Calu3 (cell line): Measurements from ENCODE around the gene BABAM1. TPM values are rescaled to one million over a fixed set of nuclear protein-coding genes. Genes with fewer than 3 reads are reported as not detected.
"Not testable (repeated sequence)": the region's sequence is repeated elsewhere in the genome, so short reads cannot be mapped to it uniquely, and the experiment has no call there.

Experiments used
- BruUV-seq: library from RNA; stranded (reverse); fragments of 400-500 nt; replicated peaks from 2 replicates; lab custom pipeline; 2021; lab: Mats Ljungman, UMichigan
- CTCF ChIA-PET: fragments of 300-600 bp; sonication (Branson Sonifier 250); formaldehyde crosslinking; loops from one replicate; lab custom pipeline; 2022; ENCODE audit warnings: antibody characterized with exemption; lab: Charles Lee
- DNase-seq: peaks from one replicate; pipeline ENCODE4 v3.0.0; 2022
- H3K27ac Mint-ChIP-seq: one replicate; pipeline ENCODE4 v1.8.0; 2022; ENCODE audit warnings: mixed read lengths; ENCODE audit not compliant: unreplicated experiment
- H3K27me3 Mint-ChIP-seq: one replicate; pipeline ENCODE4 v1.8.0; 2022; ENCODE audit warnings: mixed read lengths; ENCODE audit not compliant: unreplicated experiment
- H3K36me3 Mint-ChIP-seq: one replicate; pipeline ENCODE4 v1.8.0; 2022; ENCODE audit warnings: mild to moderate bottlenecking, moderate library complexity, mixed read lengths; ENCODE audit not compliant: insufficient read depth, unreplicated experiment
- H3K4me1 Mint-ChIP-seq: one replicate; pipeline ENCODE4 v1.8.0; 2022; ENCODE audit warnings: mild to moderate bottlenecking, low read depth, mixed read lengths; ENCODE audit not compliant: unreplicated experiment
- H3K4me3 Mint-ChIP-seq: one replicate; pipeline ENCODE4 v1.8.0; 2022; ENCODE audit warnings: mild to moderate bottlenecking, low read depth, moderate library complexity, mixed read lengths; ENCODE audit not compliant: unreplicated experiment
- H3K9me3 Mint-ChIP-seq: one replicate; pipeline ENCODE4 v1.8.0; 2022; ENCODE audit warnings: low read depth, mixed read lengths; ENCODE audit not compliant: unreplicated experiment
- intact Hi-C: fragments of 100-400 bp; cut with micrococcal nuclease; formaldehyde crosslinking; loops from one replicate; pipeline ENCODE4 v1.10.0; 2022; ENCODE audit not compliant: unreplicated experiment
- total RNA-seq: library from RNA; stranded (reverse); gene quantifications from 2 replicates; pipeline ENCODE4 v1.2.3, GENCODE V29; 2022
- TF ChIP-seq, protein P1 (sequence below): fragments of 200-600 bp; IDR thresholded peaks from one replicate; pipeline ENCODE4 v1.8.0; 2022; ENCODE audit warnings: antibody characterized with exemption; ENCODE audit not compliant: unreplicated experiment

Gene BABAM1
- total RNA-seq, 1 experiment from 2014 or later, result 75.2 TPM

DNA sequence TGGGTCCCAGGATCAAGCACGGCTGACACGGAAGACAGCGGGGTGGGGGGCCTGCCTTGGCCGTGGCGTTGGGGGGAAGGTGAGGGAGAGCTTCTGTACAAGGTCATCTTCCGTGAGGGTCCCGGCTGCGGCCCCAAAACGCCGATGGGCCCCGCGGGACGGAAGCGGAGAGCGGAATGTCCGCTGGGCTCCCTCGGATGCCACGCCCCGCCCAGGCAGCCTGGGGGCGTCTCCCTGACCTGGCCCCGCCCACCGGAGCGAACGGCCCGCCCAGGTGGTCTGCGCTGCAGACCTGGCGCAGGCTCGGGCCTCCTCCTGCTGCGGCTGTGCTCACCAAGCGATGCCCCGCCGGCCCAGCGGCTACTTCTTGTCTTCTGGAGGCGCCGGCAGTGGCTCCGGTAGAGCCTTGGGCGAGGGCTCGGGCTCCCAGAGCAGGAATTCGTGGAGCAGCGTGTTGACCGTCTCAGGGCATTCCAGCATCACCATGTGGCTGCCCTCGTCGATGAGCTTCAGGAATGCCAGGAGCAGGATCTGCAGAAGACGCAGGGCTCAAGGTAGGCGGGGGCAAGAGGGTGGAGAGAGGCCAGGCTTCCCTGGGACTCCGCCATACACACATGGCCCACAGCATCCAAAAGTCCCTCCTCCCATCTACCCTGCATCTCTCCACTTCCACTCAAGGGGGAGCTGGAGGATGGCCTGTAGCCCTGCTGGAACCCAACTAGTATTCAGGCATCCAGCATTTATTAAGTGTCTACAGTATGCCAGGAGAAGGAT lies 25.2 kb downstream of the BABAM1 start:
- H3K9me3 Mint-ChIP-seq, result no peaks in the 10 kb centered on the region
- H3K27ac Mint-ChIP-seq, result no peak overlapping the region
- TF ChIP-seq, protein P1, sequence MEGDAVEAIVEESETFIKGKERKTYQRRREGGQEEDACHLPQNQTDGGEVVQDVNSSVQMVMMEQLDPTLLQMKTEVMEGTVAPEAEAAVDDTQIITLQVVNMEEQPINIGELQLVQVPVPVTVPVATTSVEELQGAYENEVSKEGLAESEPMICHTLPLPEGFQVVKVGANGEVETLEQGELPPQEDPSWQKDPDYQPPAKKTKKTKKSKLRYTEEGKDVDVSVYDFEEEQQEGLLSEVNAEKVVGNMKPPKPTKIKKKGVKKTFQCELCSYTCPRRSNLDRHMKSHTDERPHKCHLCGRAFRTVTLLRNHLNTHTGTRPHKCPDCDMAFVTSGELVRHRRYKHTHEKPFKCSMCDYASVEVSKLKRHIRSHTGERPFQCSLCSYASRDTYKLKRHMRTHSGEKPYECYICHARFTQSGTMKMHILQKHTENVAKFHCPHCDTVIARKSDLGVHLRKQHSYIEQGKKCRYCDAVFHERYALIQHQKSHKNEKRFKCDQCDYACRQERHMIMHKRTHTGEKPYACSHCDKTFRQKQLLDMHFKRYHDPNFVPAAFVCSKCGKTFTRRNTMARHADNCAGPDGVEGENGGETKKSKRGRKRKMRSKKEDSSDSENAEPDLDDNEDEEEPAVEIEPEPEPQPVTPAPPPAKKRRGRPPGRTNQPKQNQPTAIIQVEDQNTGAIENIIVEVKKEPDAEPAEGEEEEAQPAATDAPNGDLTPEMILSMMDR, result peak; percentile 37
- DNase-seq, result peak; percentile 87
- no peaks in the 10 kb centered on the region for H3K4me1 Mint-ChIP-seq
- H3K4me3 Mint-ChIP-seq, result peak overlapping the region; percentile 73
- intact Hi-C loops, result loop anchor here (2.0 kb wide), 1 partner anchor 94 kb away; no protein-coding TSS in a partner anchor
- peaks cover 11% of the 10 kb centered on the region for H3K36me3 Mint-ChIP-seq
- CTCF ChIA-PET, result interaction anchor here (0.8 to 1.2 kb wide), 4 partner anchors 13 to 127 kb away, joined by 3 to 4 read pairs (median 3); partner anchors contain the start of genes MRPL34 and MVB12A
- no peaks in the 10 kb centered on the region for H3K27me3 Mint-ChIP-seq
- BruUV-seq, result no TSS peak

DNA sequence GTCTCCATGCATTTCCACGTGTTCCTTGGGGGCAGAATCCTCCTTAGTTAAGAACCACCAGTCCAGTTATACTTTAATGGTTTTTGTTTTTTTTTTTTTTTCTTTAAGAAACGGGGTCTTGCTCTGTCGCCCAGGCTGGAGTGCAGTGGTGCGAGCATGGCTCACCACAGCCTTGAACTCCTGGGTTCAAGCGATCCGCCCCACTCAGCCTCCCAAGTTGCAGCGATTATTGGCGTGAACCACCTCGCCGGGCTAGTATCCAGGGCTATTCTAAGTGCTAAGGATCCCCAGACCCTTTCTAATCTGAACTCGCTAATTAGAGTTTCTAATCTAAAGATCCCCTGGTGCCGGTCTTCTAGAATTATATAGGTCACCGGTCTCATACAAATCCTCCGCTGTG lies 26.4 kb downstream of the BABAM1 start:
- CTCF ChIA-PET, result interaction anchor here (0.6 to 1.0 kb wide), 4 partner anchors 12 to 148 kb away, joined by 3 to 4 read pairs (median 3); partner anchors contain the start of gene MRPL34
- H3K4me1 Mint-ChIP-seq, result no peaks in the 10 kb centered on the region
- no TSS peak for BruUV-seq

DNA sequence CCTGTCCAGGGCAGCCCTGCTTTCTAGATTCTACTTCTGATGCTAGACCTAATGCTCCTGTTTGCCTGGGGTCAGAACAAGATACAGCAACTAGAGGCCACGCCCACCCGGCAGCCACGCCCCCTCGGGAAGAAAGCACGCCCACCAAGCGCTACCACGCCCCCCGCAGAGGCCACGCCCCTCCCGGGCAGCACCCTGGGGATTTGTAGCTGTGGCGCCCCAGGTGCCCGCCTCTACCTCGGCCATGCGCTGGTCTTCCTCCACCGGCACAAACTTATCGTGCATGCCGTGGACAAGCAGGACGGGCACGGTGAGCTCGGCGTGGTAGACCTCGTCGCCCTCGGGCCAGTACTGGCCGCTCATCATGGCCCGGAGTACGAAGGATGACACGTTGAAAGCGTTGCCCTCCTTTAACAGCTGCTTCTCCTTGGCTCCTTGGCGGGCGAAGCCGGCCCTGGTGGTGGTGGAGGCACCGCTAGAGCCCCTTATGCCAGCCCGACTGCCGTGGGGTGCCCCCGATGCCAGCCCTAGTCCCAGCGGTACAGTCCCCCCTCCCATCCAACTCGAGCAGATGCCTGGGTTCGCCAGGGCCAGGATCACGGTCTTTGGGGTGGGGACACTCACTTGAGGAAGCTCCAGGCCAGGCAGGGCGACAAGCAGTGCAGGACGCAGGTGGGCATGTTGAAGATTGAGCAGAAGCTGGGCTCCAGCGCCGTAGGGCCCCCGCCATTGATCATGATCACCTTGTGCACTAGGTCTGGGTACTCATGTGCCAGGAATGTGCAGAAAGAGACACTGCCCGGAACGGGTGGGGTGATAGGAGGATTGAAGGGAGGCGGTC lies 27.0 kb downstream of the BABAM1 start:
- H3K4me3 Mint-ChIP-seq, result no peak overlapping the region

More for the DNA sequence above, 26.4 kb downstream of the BABAM1 start:
- TF ChIP-seq, protein P1, result no peak
- peaks cover 11% of the 10 kb centered on the region for H3K36me3 Mint-ChIP-seq
- no peaks in the 10 kb centered on the region for H3K27me3 Mint-ChIP-seq
- intact Hi-C loops, result loop anchor here (2.0 kb wide), 1 partner anchor 93 kb away; no protein-coding TSS in a partner anchor
- H3K9me3 Mint-ChIP-seq, result no peaks in the 10 kb centered on the region
- H3K4me3 Mint-ChIP-seq, result no peak overlapping the region
- no peak overlapping the region for H3K27ac Mint-ChIP-seq
- no peak for DNase-seq

DNA sequence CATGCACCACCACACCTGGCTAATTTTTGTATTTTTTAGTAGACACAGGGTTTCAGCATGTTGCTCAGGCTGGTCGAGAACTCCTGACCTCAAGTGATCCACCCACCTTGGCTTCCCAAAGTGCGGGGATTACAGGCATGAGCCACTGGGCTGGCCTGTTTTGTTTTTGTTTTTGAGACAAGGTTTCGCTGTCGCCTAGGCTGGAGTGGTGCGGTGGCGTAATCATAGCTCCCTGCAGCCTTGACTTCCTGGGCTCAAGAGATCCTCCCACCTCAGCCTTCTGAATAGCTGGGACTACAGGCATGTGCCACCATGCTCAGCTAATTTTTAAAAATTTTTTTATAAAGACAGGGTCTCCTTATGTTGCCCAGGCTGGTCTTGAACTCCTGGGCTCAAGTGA lies 28.3 kb downstream of the BABAM1 start:
- BruUV-seq, DNase-seq, CTCF ChIA-PET, intact Hi-C loops, H3K27ac Mint-ChIP-seq, H3K27me3 Mint-ChIP-seq, H3K9me3 Mint-ChIP-seq, H3K4me3 Mint-ChIP-seq, H3K4me1 Mint-ChIP-seq: not testable (repeated sequence)
- peaks cover 11% of the 10 kb centered on the region for H3K36me3 Mint-ChIP-seq

More for the DNA sequence above, 27.0 kb downstream of the BABAM1 start:
- TF ChIP-seq, protein P1, result no peak
- no peaks in the 10 kb centered on the region for H3K27me3 Mint-ChIP-seq
- H3K9me3 Mint-ChIP-seq, result no peaks in the 10 kb centered on the region
- H3K27ac Mint-ChIP-seq, result no peak overlapping the region
- peak; percentile 50 for DNase-seq
- intact Hi-C loops, result no loop called here
- H3K4me1 Mint-ChIP-seq, result no peaks in the 10 kb centered on the region
- CTCF ChIA-PET, result no interaction called here
- H3K36me3 Mint-ChIP-seq, result peaks cover 11% of the 10 kb centered on the region
- BruUV-seq, result no TSS peak
